Raji (cell line): Measurements from ENCODE around the gene RERG.

Source experiments
- POLR2A ChIP-seq: IDR thresholded peaks from 2 replicates; pipeline ENCODE4 v1.6.1; 2011; ENCODE audit warnings: low read depth, low read length, control low read depth; ENCODE audit not compliant: insufficient read depth

Gene RERG, protein sequence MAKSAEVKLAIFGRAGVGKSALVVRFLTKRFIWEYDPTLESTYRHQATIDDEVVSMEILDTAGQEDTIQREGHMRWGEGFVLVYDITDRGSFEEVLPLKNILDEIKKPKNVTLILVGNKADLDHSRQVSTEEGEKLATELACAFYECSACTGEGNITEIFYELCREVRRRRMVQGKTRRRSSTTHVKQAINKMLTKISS

DNA sequence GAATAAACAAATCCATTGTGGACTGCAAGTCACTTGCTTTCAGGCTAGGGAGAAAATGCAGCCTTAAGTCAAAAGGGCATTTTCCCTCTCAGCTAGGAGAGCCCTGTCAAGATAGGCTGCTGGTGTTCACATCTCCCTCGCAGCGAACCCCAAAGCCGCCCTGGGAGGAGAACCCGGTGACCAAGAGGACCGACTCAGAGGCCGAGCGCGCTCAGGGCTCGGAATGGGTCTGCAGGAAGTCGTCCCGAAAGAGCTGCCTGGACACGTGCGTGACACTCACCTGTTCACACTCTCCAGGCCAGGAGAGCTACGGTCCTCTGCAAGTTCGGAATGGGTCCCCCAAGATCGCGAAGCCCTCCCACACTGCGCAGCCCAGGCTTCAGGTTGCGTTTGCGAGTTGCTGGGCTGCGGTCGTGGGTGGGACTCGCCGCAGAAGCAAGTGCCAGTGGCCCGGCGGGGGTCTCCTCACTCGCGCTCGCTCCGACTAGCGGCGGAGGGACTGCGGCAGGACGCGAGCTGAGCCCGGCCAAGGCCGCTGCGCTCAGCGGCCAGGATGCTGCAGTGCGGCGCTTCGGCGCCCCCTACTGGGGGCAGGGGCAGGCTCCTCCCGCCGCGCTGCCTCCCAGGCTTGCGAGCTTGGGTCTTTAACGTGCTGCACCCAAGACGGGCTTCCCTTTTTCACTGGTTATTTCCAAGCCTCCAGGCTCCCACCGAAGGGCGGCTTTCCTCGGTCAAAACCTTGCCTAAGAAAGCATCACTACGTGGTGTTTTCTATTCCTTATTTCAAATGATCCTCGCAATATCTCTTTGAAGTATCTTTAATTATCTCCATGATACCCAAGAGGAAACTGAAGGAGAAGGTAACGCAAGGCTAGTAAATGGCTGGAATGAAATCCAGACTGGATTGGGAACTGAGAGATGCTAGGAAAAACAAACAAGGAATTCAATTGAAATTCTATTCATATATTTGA lies at the start of gene RERG:
Gene RERG (minus strand): TSS at position 503 of the 971 bp plus-strand sequence. CDS start 3,928 bp downstream, outside the sequence.
- TF ChIP-seq POLR2A = no peak

DNA sequence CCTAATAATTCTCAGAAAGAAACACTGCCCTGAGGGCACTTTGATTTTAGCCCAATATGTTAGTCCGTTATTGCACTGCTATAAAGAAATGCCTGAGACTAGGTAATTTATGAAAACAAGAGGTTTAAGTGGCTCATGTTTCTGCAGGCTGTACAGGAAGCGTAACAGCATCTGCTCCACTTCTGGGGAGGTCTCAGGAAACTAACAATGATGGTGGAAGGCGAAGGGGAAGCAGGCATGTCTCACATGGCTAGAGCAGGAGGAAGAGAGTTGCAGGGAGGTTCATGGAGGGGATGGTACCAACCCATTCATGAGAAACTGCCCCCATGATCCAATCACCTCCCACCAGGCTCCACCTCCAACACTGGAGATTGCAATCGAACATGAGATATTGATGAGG lies 49.4 kb upstream of the RERG start:
- no peak for TF ChIP-seq POLR2A

DNA sequence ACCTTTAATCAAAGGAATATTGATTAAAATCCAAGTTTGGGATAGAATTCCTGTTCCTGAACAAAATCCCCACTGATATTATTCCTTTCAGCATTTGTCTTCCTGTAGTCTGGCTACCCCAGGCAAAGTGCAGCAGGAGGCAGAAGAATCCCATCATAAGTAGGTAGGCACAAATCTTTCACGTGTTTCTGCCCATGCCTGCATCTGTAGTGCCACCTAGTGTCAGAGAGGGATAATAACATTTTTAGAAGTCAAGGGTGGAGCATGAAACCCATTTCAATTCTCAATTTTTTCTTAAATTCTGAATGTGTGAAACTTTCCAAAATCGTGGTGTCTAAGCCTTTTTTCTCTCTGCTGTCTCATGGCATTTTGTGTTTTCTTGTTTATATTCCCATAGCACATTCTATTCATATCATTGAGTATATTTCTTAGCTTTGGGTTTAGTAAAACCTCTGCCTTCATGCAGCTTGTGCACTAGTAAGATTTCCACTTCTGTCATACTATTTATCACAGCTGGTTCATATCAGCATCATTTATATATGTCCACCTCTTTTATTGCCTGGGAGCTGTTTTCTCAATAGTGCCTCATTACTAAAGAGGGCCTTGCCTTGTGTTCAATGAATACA lies 47.8 kb upstream of the RERG start:
- no peak for TF ChIP-seq POLR2A

DNA sequence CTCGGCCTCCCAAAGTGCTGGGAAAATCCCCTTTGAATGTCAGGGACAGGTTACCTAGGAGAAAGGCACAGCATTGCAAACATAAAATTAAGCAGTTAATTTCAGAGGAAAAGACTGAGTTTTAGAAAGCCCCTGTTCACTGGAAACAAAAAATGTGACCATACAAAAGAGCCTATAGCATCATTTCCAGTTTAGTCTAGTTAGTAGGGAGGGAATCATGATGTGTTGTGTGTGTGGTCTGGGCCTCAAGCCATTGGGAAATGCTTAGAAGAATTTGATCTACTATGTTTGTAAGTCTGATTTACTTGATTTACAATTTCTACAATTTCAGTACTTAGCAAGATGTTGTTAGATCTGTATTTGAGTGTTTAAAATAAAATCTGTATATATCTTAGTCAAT lies 47.1 kb upstream of the RERG start:
- TF ChIP-seq POLR2A = no peak

DNA sequence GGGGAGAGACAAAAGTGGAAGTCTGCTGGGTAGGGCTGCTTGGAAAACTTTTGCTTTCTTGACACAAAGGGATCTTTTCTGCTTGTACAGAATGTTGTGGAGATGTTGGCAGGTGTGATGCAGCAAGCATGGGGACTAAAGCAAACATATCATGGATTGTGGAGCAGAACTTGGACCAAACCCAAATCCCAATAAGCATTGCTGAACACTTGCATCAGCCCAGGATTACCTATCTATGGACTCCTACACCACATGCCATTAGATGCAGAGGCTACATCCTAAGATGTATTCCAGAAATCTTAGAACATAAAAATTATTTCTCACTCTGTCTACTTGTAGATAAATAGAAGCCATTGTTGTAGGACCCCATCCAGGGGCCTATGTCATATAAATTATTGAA lies 44.7 kb upstream of the RERG start:
- TF ChIP-seq POLR2A = no peak

DNA sequence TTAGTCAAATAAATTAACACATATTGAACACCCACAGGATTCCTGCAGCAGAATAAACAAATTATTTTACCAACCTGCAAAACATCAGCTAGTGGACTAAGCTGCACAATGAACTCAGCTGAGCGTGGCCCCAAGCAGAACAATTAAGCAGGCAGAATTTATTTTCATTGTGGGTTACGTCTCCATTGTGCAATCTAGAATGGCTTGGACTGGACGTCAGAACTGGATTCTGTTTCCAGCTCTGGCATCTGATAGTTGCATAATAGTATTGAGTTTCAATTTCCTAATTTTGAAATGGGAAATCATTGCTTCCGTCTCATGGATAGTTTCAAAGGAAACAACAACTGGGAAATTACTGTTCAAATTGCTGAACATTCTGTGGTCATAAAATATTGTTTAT lies 35.5 kb upstream of the RERG start:
- no peak for TF ChIP-seq POLR2A

DNA sequence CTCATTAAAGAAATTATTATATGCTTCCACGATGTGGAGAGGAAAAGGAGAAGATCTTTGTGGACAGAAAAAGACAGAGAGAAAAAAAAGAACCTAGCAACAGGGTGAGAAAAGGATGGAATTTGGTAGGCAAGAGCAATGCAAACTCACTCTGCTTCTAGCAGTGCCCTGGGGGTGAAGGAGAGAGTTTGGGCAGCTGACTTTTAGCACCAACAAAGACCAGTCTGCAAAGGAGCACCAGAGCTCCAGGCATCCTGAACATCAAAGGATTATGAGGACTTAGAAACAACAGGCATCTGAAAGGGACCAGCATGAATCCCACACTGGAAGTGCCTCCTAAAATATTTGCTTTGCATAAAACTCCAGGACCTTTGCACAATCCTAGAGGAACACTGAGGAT lies 32.8 kb upstream of the RERG start:
- TF ChIP-seq POLR2A = no peak

DNA sequence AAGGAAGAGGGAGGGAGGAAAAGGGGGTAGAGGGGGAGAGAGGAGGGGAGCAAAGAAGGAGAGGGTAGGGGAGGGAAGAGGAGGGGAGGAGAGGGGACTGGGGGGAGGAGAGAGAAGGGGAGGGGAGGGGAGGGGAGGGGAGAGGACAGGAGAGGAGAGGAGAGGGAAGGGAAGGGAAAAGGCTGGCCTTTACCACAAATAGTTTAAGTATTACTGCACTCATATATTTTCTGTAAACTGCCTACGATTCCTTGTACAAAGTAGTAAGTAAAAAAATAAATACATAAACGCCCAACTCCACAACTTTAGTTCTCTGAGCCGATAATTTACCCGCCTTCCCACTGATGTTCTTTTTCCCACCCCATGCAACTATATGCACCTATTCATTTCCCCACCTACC lies 23.7 kb upstream of the RERG start:
- no peak for TF ChIP-seq POLR2A

DNA sequence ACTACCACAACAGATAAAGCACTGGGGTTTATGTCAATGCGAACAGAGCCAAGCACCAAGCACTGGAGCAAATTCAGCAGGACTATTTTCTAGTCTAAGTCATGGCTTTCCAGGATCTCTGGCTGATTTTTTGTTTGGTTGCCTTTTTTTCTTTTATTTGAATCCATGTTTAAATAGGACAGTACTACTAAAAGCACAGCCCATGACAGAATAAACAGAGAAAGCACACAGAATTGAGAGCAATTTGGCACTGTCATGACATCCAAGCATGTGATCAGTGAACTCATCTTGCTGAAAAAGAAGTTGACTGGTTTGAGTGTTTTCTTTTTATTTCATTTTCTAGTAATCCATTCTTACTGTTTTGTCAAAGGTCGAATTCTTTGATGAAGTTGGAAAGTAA lies 23.1 kb upstream of the RERG start:
- no peak for TF ChIP-seq POLR2A

DNA sequence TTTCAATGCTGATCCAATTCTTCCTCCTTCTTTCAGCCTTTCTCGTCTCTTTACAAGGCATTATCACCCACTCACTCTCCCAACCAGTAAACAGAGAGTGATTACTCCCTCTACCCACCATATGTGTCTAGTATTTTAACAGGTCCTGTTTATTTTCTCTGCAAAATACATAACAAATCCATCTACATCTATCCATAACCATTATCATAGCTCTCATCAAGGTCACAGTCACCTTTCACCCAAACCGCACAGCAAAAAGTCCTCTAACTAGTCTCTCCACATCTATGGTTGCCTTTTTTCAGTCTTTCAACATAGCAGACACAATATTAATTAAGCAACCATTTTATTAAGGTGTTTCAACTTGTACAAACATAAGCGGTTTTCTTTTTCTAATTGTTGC lies 21.9 kb upstream of the RERG start:
- no peak for TF ChIP-seq POLR2A

DNA sequence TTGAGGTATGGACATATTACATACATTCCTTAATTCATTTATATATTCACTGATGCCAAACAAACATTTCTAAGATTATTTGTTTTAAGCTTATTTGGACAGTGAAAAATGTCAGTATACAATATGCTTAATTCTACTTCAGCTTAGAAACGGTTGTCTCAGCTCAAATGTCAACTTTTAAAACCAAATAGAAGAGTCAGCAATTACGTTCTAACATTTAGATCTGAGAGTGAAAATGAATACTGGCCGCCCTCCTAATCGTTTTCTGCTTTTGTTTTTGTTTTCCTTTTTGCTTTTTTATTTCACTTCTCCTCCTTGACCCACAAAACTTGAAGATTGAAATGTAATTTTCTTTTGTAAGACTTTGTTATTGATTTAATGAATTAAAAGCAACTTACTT lies 19.7 kb upstream of the RERG start:
- TF ChIP-seq POLR2A = no peak

DNA sequence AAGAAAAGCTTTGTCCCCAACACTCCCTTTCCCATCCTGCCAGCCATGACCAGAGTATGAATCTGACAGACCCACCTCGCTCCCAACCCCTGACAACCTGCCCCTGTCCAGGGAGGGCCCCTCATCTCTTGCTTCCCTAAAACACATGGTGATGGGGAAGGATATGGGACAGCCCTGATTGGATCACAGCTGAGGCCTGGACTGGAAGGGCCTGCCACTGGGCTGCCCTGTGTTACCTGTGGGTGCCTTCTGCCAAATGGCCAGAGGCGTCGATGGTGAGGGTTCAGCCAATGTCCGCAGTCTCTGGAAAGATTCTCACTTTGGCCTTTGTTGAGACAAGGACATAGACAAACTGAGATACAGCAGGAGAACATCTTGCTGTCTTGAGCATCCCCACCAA lies 13.3 kb upstream of the RERG start:
- no peak for TF ChIP-seq POLR2A

DNA sequence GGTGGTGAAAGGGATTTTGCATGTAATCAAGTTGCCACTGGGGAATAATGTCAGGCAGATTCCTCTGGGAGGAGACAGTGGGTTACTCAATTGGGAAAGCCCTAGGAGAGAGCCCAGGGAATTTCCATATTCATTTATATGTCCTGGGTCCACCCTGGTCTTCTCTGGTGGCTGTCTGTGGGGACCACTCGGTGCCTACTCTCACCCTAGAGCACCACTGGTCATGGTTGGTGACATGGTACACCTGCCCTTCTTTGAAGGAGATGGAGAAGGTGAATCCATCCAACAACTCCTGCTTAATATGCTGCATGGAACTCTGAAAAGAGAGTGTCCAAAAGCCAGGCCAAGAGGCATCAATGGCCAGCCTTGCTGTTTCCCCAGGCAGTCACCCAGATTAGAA lies 12.8 kb upstream of the RERG start:
- no peak for TF ChIP-seq POLR2A

DNA sequence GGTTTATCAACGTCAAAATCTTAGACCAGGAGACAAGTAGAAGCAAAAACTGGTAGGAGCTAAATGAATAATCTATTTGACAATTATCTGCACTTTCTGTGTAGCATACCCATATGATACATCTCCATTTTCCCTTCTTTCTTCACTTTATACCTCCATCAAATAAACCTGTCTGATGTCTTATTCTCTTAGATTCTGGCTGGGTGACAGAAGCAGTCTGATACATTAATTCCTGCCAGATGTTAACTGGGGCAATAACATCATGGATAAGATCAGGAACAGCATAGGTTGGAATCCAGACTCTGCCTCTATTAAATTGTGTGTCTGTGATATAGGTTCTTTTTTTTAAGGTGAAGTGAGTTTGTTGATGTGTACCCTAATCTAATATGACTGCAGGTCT lies 11.7 kb upstream of the RERG start:
- no peak for TF ChIP-seq POLR2A

DNA sequence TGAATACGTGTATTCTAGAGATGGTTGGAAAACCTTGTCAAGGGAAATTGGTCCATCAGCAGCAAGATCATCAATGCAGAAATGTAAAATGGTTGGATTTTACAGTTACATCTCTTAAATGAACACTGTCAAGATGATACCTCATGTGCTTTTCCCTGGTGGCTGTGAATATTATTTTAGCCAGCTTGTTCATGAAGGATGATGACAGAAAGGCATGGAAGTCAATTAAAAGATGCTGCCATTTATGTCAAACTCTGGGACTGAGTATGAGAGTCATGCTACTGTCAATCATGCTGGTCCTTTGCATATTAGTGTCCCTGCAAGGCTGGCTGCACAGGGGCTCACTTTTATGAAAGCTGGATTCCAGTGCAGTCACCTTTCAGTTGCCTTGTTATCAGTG lies 10.3 kb upstream of the RERG start:
- no peak for TF ChIP-seq POLR2A

DNA sequence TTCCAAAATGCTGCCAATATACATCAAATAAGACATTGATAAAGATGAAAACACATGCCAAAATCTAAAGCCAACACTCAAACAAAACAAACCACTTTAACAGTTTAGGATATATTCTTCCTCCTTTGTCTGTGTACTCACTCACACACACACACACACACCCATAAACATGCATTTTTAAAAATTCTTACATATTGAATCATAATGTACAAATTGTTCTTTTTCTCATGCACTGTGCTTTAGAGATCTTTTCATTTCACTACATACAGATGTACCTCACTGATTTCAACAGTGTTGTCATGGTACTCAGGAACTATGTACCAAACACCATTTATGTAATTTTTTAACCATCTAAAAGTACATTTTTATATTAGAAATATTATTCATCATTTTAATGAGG lies 9.5 kb upstream of the RERG start:
- TF ChIP-seq POLR2A = no peak
